GM04503 (cell line): ENCODE results near the gene FNDC3A.

Experiments
- DNase-seq: peaks from one replicate; pipeline ENCODE4 v3.0.0-alpha.2; 2012; ENCODE audit warnings: low read depth

Gene FNDC3A

DNA sequence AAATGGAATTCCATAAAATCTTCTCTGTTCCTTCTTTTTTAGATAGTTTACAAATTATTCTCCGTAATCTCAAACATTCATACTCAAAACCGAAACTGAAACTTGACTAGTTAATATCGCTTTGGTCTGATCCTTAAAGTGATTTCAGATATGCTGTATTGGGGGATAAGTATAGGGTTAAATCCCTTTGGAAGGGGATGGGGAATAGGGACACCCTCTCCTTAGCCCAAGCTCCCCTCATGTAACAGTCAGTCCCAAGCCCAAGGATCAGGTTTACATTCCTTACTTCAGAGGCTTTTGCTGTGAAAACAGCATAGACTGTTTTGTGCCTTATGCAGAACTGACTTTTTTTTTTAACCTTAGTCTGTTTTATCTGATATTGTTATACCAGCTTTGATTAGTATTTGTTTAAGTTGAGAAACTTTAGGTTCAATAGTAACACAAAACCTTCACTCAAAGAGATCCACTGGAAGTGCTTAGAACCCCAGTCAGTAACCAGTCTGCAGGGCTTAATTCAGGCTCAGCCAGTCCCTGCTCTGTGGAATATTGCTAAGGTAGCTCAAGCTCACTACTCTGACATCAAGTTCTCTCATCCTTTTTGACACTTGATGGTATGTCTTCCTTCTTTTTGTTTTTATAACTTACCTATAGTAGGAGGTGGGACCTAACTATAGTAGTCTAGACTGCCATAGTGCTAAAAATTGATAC, 282.5 kb downstream of the FNDC3A start:
- no peak for DNase-seq
